ENCODE data around the gene MAOB.
A peak's percentile ranks its signal among the peaks of the same experiment; 100 is the strongest.

MAOB gene

DNA sequence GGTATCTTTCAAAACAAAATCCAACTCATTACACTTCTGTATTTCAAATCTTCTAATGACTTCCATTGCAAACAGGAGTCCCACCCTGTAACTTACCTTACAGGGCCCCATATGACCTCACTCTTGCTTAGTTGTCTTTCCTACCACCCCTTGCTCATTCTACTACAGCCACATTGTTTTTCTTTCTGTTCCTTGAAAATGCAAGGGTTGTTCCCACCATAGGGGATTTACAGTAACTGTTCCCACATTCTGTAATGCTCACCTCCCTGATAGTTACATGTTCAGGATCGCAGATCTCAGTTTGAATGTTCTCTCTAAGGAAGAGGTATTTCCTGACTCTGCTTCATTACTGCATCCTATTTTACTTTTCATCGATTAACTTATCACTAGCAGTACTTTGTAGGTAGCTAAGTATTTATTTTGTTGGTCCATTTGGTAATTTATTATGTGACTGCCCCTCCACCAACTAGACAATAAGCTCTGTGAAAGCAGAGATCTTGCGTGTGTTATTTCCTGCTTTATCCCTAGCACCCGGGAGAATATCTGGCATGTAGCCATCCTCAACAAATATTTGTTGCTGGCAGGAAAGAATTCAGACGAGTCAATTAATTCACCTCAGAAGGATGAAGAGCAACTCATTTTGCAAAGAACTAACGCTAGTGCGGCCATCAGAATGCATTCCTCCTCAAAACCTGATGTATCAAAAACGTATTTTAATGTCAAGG lies 21.4 kb downstream of the MAOB start:
- no peak for DNase-seq (ENCODE audit: low read depth in 2 of 2)

DNA sequence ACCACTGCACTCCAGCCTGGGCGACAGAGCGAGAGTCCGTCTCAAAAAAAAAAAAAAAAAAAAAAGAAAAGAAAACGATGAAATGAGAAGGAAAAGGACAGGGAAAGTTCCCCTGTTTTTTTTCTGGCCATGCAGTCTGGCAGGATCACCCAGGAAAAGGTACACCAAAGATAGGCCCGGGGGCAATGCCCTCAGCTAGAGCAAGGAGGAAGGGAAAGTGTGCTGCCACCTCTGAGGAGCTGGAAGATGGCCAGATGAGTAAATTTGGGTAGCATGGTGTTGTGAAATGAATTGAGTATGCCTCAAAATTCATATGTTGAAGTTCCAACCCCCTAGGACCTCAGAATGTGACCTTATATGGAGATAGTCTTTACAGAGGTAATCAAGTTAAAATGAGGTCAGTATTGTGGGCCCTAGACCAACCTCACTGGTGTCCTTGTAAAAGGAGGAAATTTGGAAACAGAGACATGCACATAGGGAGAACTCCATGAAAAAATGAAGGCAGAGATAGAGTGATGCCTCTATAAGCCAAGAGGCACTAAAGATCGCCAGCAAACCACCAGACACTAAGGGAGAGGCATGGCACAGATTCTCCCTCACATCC lies 28.9 kb downstream of the MAOB start:
- DNase-seq (ENCODE audit: low read depth in 2 of 2): no peak

DNA sequence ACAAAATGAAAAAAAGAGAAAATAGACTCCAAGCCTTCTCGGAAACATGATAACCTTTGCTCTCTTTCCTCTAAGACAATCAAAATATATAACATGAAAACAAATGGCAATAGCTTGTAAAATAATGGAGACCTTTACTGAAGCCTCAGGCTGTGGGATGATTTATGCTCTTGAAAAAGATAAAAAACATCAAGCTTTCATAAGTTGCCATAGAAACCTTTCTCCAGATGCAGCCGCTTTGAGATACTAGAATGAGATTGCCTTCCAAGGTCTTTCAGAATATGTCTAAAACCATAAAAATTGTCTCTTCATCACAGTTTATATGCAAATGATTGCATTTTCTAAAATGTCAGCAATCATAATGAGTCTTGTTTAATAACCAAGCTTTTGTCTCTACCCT lies 31.6 kb downstream of the MAOB start:
- DNase-seq (ENCODE audit: low read depth in 2 of 2): no peak

DNA sequence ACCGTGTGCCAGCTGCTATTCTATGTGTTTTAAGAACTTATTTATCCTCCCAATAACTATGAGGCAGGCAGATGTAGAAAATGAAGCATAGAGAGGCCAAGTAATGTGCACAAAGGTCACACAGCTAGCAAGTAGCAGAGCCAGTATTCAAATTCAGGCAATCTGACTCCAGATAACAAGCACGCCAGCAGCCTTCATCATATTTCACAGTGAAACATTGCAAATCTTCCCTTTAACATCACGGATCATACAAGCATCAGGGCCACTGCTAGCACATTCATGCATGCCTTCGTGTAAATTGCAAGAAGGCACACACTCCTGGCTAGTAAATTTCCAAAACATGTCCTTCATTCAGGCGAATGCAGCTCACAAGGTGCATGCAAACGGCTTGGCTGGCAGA lies 33.1 kb downstream of the MAOB start:
- no peak for DNase-seq (ENCODE audit: low read depth in 2 of 2)

DNA sequence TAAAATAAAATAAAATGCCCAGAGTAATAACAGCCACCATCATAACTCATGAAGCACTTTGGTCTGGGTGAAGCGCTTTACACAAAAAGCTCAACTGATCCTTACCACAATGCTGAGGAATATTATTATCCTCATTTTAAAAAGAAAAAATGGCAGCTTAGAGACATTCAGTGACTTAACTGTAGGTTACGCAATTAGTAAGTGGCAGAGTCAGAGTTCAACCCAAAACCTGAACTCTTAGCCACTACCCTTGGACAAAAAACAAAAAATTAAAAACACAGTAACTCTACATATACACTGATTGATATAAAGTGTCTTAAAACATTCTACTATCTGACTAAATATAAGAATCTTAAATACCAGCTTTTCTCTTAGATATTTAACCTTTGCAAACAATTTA lies 34.9 kb downstream of the MAOB start:
- no peak for DNase-seq (ENCODE audit: low read depth in 2 of 2)

DNA sequence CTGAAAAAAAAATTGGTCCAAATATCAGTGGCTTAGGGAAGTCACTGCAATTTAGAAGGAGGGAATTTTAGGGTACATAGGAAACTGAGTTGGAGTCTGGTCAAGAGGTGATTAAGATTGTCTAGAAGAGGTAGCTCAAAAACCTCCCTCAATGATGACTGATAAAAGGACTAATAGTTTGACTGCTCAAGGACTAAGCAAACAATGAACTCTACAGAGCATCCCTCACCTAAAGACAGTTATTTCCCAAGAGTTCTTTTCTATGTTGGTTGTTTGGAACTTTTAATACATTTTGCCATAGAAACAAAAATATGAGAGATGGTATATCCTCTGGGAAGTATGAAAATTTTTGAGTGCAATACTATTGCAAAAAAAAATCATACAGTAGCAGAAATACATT lies 35.7 kb downstream of the MAOB start:
- no peak for DNase-seq (ENCODE audit: low read depth in 2 of 2)

DNA sequence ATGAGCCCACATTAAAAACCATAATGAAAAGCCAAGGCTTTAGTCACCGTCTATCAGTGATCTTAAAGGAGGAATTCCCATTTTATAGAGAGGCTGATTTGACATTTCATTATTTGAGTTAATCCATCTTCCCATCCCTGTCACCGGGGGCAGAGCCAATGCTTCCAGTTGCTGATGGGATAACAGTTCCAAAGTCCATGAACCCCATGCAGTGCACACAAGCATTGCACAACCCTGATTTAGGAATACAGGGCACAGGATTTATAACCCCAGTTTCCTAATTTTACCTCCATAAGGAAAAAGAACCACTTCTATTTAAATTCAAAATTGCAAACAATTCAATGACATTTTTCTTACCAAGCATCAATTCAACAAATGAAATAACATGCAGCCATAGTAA lies 36.5 kb downstream of the MAOB start:
- DNase-seq (ENCODE audit: low read depth in 2 of 2): no peak

DNA sequence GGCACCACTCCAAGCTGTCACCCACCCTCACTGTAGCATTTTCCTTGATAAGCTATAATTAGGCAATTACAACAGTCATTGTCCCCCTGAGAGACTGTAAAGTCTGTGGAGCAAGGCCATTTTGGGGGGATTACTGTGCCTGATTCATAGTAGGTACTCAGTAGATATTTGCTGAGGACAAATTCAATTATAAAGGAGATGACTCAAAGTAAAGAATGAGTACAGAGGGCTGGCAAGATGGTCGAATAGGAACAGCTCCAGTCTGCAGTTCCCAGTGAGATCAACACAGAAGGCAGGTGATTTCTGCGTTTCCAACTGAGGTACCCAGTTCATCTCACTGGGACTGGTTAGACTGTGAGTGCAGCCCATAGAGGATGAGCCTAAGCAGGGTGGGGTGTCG lies 42.0 kb downstream of the MAOB start:
- DNase-seq (ENCODE audit: low read depth in 2 of 2): no peak

DNA sequence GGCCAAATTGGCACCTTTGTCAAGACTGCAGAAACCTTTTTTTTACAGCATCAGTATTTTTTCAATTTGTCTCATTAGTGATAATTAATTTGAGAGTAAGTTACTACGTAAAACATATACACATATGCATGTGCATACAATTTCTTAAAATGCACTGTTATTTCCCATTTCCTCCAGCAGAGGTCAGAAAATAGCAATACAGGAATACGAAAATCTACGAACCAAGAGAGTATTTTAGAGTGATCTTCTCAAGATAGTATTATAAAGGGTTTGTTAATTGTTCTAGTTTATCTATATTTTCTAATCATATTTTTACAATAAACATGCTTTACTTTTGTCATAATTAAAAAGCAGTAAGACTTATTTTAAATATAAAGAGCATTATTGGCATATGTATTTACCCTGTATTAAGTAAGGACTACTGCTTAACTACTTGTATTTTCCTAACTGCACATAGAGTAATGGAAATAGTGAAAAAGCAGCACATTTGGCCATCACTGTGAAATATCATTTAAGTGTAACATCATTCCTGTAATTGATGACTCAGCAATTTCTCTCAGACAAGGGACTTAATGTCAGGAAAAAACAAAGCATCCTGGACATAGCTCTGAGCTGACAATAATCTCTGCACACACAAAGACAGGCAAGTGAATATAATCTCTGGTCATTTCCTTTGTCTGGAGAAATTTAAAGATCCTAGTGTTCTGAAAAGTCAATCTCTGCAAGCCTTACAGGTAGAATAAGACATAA lies 45.6 kb downstream of the MAOB start:
- no peak for DNase-seq (ENCODE audit: low read depth in 2 of 2)

DNA sequence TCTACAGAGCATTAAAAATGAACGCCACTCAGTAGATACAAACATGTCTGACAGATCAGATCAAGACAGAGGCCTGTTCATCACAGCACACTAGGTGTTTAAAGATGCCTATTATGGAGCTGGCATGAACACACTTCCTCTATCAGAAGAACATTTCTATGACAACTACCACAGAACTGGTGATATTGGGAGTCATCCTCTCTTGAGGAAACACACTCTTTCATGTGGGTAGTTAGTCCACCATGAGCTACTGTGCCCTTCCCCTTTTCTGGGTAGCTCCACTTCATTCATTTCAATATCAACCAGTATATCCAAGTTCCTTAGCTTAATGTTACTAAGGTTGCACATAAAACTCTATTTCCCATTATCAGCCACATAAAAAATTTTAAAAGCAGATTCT lies 46.7 kb downstream of the MAOB start:
- no peak for DNase-seq (ENCODE audit: low read depth in 2 of 2)

DNA sequence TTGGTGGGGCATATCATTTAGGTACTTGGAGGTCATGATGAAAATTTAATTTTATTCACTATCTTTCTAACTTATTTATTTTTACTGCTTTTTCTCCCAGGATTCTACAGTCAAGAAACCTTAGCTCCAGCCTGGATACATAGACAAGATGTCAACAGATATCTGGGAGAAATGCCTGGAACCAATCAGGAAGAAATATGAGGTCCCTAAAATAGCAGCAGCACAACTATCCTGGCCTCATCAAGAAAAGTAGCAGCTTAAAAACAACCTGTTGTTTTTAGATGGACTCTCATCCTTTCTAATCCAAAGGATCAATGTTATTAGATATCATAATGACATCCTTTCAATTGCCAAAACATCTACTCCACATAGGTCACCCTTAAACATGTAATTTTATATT lies 54.5 kb downstream of the MAOB start:
- DNase-seq (ENCODE audit: low read depth in 2 of 2): no peak

DNA sequence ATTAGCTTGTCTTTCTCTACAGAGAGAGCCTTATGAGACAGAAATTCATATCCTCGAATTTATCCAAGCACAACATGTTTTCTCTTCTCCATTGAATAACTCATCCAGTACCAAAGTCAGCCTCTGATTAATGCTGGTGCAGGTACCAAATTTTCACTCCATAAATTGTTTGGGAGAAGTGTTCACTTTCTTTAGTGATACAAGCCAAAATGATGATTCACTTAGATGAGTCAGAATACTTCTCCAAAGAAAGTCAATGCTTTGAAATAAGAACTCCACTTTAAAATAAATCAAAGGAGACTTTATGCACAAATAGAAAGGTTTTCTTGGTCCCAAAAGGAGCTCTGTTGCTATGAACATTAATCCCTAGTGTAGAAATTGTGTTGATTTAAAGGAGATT lies 60.2 kb downstream of the MAOB start:
- DNase-seq (ENCODE audit: low read depth in 2 of 2): no peak

DNA sequence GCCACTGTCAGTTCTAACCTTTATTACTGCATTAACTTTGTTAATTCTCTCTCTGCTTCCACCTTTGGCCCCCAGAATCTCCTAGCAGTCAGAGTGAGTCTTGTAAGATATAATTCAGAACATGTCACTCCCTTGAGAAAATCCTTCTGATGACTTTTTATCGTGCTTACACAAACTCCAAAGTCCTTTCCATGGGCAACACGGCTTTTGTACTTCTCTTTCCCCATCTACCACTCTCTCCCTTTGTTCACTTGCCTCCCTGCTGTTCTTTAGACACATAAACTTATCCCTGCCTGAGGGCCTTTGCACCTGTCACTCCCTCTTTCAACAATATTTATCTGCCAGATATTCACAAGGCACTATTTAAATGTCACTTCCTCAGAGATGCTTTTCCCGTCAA lies 64.8 kb downstream of the MAOB start:
- no peak for DNase-seq (ENCODE audit: low read depth in 2 of 2)

DNA sequence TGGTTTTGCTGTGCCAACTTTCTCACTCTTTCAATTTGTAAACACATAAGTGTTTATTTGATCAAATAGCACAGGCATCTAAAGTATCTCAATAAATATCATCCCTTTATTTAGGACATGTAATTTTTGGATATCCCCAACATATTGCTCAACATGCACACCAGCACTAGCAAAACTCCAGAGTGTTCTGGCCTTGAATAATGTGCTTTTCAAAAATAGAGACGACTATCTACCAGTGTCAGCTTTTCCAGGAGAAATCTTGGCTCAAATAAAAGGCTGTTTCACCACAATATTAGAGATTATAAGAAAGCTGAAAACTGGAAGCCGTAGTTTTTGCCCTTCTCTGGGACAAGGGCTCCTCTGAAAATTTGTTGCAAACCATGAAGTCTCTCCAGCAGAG lies 67.0 kb downstream of the MAOB start:
- no peak for DNase-seq (ENCODE audit: low read depth in 2 of 2)

DNA sequence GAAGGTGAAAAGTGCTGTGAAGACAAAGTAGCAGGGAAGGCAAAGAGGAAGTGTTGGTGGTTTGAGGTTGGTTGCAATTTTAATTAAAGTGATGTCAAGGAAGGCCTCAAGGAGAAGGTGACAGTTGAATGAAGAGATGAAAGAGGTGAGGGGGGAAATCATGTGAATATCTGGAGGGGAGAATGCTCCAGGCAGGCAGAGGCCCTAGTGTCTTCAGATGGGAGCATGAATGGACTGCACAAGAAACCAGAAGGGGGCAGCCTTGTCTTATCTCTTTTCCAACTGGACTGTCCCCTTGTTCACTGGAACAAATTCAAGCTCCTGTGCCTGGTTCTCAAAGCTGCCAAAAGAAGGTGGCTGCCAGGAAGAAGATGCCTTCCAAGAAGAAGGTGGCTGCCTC lies 68.4 kb downstream of the MAOB start:
- peak in 1 of 2 donors; percentile 11 for DNase-seq (ENCODE audit: low read depth in 2 of 2)

DNA sequence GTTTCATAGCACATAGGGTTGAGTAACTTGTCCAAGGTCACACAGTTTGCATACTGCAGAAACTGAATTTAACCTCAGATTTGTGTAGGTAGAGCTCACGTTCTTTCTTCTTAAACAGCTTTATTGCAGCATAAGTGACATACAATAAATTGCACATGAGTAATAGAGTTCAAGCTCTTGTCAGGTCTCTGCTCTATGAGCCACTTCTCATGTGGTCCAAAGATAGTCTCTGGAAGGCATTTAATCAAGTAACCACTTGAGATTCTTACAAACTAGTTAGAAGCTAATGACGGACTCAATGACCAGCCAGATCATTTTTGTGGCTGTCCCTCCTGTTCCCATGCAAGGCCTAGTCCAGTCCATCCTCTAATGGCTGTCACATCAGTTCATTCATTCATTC lies 68.9 kb downstream of the MAOB start:
- no peak for DNase-seq (ENCODE audit: low read depth in 2 of 2)

DNA sequence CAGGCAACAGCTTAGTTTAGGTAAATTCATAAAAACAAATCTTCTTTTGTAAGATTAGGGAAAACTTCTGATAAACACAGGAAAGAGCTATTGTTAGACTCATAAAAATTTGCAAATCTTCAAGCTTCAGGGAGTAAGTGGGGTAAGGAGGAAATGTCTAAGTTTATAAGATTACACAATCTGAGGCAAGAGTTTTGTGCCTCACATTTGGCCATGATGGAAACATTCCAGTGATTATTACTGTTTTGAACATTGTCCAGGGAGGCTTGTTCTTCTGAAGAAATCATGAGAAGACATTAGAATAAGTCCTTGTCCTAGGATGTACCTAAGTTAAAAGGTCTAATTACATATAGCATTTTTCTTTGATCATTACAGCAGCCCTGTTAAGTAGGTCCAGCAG lies 72.8 kb downstream of the MAOB start:
- no peak for DNase-seq (ENCODE audit: low read depth in 2 of 2)

DNA sequence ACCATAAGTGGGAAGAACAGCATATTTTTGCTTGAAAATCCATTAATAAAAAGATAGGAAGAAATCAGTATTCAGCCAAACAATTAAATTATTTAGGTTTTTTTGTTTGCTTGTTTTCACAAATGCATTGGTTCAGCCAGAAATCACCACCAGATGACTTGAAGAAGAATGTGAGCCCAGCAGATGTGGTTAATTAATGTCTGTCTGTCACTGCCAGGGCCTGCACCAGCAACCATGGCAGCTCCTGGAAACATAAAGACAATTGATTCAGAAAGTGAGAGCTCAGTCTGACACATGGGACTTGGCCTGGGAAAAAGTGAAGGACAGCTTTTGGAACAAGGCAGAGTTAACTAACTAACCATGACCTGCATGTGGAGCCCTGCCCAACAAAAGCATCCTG lies 74.0 kb downstream of the MAOB start:
- no peak for DNase-seq (ENCODE audit: low read depth in 2 of 2)

DNA sequence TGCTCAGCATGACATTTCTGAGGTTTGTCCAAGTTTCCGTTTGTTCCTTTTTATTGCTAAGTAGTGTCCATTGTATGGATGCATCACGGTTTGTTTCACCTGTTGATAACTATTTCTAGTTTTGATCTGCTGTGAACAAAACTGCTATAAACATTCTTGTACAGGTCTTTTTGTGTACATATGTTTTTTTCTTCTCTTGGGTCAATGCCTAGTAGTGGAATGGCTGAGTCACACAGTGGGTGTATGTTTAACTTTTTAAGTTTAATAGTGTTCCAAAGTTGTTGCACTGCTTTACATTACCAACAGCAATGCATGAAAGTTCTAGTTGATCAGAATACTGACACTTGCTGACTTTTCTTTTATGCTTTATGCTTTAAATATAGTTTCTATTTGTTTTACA lies 76.7 kb downstream of the MAOB start:
- DNase-seq (ENCODE audit: low read depth in 2 of 2): no peak

DNA sequence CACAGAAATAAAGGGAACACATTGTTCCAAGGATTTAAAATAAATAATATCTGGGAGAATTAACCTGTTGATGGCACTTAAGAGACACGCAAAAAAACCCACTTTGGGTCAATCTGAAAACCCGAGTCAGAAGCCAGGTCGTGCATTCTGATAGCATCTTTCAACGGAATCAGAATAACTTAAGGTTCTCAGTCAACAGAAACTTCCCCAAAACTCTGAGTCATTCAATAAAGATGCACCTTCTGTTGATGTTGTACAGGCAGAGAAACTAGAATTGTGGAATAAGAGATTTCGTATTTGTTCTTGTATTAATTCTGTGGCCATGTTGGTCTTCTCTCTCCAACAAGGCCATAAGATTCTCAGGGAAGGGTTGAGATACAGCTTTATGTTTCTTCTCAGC lies 78.2 kb downstream of the MAOB start:
- DNase-seq (ENCODE audit: low read depth in 2 of 2): no peak

DNA sequence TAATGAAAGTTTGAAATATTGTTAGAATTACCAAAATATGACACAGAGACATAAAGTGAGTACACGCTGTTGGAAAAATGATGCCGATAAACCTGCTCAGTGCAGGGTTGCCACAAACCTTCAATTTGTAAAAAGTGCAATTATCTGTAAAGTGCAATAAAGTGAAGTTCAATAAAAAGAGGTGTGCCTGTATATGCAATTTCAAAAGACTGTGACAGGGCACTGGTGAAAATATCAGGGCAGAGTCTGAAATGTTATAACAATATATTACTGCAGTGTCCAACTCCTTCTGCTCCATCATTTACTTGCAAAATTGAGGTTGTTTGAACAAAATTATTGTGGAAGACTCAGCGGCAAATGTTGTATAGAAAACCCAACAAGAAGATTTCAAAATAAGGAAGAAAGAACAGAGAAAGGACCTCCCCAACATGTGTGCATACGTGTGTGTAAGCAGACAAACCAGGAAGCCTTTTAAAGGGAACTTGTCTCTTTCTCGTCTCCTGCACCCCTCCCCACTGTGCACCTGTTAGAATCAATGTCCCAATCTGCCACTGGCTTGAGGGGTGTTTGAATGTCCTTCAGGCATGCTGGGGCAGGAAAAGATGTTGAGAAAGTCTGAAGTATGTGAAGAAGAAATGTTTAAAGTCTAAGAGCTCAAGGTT lies 96.2 kb downstream of the MAOB start:
- DNase-seq (ENCODE audit: low read depth in 2 of 2): no peak

DNA sequence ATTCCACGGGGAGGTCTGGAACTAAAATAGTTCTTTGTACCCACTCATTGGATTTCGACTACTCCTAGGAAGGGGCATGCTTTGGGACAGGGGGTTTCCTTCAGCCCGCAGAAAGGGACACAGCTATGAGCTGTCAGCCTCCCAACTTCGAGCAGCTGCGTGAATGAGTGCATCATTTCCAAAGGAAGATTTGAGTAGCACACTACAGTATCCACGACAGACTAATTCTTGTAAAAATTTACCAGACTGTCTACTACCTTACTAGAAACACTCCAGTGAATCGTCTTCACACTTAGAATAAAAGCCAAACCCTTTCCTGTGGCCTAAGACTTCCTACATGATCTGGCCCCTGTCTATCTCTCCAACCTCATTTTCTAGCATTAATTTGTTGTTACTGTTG lies 124.2 kb downstream of the MAOB start:
- no peak for DNase-seq (ENCODE audit: low read depth in 2 of 2)

DNA sequence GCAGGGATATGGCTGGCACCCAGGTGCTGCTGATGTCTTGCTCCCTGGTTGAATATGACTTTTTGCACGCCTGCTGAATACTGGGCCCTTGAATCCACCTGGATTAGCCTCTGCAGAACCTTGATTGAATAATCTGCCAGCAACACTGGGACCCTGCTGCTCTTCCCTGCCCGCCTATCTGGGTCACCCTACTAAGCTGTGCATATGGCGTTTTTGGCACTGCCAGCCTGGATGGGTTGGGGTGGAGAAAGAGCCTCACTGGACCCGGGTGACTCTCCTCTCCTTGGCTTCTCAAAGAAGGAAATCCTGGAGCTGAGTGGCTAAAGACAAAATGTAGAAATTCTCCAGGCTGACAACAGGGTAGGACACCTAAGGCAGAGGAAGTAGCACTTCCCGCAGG lies 126.2 kb downstream of the MAOB start:
- DNase-seq (ENCODE audit: low read depth in 2 of 2): no peak

All from stimulated activated CD4-positive, alpha-beta T cell treated with anti-CD3 and anti-CD28 coated beads, Interleukin-15, amount 100 ng/mL, for 48 hours (primary cell).